Activated CD8-positive, alpha-beta memory T cell treated with anti-CD3 and anti-CD28 coated beads, Interleukin-2, amount 50 U/mL, for 1 hour (primary cell): Measurements from ENCODE around the gene AOPEP.

ENCODE experiments used
- DNase-seq: peaks from one replicate; pipeline ENCODE4 v3.0.0-alpha.2; 2020; ENCODE audit errors: extremely low read depth

AOPEP gene

GRCh38 chr9:94718936-94719335 lies 7.6 kb upstream of the AOPEP start:
- DNase-seq, result no peak

GRCh38 chr9:94719878-94720277 lies 6.6 kb upstream of the AOPEP start:
- no peak for DNase-seq

DNA sequence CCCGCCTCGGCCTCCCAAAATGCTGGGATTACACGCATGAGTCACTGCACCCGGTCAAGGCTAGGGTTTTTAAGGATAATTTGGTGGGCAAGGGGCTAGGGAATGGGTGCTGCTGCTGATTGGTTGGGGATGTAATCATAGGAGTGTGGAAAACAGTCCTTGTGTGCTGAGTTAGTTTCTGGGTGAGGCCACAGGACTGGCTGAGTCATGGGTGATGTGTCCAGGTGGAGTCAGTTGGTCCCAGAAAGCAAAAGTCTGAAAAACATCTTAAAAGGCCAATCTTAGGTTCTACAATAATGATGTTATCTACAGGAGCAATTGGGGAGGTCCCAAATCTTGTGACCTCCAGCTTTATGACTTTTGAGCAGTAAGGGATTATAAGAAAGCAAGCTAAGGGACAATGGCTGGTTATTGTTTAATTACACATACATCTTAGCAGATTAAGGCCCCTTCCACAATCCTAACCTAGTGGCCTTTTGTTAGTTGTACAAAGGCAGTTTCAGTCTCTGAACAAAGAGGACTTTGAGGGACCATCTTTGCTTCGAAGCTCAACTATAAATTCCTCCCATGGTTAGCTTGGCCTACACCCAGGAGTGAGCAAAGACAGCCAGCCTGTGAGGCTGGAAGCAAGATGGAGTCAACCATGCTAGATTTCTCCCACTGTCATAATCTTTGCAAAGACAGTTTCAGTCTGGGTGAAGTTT lies 5.5 kb upstream of the AOPEP start:
- no peak for DNase-seq

DNA sequence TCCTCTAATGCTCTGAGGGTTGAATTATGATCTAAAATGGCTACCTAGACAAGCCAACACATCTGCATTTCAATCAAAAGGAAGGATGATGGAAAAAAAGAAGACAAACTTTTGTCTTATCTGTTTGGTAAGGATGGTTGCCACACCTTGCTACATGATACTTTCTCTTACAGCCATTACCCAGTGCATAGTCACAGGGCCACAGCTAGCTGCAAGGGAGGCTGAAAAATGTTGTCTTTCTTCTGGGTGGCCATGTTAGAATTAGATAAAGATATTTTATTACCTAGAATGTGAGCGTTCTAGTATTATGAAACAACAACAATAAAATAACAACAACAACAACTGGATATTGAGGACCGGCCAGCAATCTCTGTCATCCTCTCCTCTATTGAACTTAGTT lies 4.7 kb upstream of the AOPEP start:
- DNase-seq, result no peak

GRCh38 chr9:94725293-94725692 lies 1.2 kb upstream of the AOPEP start:
- DNase-seq, result no peak

GRCh38 chr9:94728719-94729118 lies 2.2 kb downstream of the AOPEP start:
- DNase-seq, result no peak

- no peak for DNase-seq
Measured at GRCh38 chr9:94729199-94729598, 2.7 kb downstream of the AOPEP start.

DNA sequence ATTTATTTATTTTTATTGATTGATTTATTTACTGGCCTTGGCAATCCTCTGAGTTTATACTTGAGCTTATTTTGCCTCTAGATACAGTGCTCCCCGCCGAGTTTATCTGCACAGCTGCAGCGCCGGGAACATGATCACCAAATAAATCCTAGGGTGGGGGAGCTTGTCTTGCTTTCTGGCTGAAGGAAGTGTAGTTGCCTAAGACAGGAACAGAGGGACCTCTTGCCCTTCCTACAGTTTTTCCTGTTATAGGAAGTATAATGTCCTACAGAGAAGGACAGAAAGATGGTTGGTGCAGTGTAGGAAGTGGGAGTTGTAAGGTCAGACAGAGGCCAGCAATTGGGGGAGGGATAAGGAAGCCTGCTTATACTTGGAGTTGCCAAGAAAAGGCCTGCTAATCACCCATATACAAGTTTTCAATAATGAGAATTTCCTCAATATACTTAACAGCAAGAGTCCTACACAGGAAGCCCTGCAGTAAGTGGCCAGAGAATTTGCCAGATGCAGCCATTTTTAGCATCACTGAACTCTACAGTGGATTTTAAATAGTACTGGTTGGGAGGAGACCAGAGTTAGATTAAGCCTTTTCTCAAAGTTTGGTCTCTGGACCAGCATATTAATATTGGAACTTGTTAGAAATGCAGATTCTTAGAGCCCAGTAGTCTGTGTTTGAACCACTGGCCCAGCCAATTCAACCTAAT lies 7.7 kb downstream of the AOPEP start:
- DNase-seq, result no peak

GRCh38 chr9:94736759-94737158 lies 10.3 kb downstream of the AOPEP start:
- DNase-seq, result no peak

DNA sequence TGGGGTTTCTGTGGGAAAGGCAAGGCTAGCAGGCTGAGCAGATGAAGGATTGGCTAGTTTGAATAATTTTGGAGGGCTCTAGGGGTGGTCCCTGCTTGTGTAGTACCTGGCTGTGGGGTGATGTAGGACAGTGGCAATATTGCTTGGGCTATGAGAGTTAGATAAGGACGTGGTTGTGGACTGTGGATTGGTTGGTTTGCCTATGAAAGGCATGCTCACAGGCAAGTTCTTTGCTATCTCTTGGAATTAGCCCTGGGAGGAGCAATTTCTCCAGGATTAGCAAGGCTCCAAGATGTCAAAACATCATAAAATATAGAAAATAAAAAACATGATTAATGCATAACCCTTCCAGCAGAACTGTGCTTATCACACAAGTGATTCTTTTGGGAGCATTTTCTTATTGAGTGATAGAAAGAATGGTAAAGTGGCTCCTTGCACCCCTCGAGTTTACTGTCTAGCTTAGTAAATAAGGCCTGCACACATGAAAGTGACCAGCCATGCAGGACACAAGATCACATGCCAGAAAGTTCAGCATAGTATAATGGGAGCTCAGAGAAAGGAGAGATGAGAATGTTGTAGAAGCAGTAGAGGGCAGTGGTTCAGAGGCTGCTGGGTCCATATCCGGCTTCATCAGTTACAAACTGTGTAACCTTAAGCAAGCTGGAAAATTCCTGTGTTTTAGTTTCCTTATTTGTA lies 13.8 kb downstream of the AOPEP start:
- no peak for DNase-seq

DNA sequence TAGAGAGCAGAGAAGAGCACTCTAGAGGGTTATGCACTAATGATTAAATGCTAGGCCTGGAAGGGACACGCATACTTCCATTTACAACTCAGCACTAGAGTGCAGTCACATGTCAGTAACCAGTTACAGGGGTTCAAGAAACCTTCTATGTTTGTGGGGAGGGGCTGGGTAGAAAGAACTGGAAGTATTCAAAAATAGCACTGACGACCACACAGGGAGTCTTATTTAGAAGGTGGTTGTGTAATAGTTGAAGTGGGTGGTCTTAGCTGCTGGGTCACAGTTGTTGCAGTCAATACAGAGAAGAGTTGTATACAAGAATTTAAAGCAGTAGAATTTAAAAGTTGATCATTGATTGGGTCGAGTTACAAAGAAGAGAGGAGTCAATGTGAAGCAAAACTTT lies 15.4 kb downstream of the AOPEP start:
- DNase-seq, result no peak

DNA sequence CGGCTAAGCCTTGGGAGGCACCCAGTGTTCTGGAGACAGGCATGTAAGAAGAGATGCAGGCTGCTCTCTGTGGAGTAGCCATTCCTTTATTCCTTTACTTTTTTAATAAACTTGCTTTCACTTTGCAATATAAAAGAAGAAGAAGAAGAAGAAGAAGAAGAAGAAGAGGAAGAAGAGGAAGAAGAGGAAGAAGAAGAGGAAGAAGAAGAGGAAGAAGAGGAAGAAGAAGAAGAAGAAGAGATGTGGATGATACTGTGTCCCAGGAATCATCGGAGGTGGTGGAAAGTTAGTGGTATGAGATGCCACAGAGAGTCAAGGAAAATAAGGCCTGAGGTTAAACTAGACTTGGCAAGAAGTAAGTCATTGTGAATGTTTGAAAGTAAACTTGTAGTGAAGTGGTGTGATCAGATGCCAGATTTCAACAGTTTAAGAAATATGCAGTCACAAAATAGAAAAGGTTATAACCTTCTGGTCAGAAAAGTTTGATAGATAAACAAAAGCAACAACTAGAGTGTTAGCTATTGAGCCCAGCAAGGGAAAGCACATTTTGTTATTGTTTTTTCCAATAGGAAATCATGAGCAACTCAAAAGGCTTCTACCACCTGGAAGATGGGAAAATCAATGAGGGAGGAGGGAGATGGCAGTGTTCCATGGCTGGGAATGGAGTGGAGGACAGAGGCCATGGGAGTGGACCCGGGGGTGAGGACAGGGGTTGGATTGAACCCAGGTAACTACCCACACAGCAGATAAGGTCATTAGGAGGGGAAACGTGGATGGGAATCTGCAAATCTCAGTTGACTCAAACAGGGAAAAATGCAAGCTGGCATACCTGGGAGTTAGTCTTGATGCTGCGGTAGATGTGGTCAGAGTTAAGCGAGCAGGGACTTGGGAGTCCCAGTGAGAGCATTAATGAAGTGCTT lies 16.8 kb downstream of the AOPEP start:
- DNase-seq, result no peak

GRCh38 chr9:94745806-94746540 lies 19.5 kb downstream of the AOPEP start:
- no peak for DNase-seq

- no peak for DNase-seq
Measured at GRCh38 chr9:94746541-94747370, 20.3 kb downstream of the AOPEP start.

- no peak for DNase-seq
Measured at GRCh38 chr9:94754976-94755475, 28.5 kb downstream of the AOPEP start.

DNA sequence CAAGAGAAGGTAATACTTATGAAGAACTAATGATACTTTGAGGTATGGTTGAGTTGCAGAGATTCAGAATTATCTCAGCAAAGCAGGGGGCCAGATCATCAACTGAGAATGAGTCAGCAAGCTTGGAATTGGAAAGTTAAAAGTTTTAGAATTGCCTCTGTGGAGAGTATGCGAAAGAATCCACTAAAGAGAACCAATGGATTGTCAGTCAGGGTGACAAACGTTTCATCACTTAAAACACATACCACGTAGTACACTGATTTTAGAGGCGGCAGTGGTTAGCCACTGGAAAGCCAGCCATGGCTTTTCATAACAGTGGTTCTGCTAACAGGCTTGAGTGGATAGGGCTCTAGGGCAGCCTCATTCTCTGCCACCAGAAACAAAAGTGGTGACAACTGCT lies 30.7 kb downstream of the AOPEP start:
- DNase-seq, result no peak

DNA sequence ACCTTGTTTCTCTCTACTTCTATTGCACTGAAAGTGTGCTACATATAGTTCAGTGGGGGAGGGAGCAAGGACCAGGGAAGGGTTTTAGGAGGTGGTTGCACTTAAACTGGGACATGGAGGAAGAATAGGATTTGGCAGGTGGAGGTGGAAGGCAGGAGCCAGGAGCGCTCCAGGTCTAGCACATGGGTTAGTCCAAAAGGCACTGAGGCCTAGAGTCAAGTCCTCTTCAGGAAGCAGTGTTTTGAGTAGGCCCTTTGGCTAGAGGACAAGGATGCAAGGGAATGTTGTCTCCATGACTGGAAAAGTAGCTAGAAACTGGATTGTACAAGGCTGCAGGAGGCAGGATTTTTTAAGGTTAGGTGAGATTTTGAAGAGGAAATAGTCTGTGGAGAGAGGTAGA lies 31.5 kb downstream of the AOPEP start:
- no peak for DNase-seq

- DNase-seq, result no peak
Measured at GRCh38 chr9:94758880-94759279, 32.4 kb downstream of the AOPEP start.

DNA sequence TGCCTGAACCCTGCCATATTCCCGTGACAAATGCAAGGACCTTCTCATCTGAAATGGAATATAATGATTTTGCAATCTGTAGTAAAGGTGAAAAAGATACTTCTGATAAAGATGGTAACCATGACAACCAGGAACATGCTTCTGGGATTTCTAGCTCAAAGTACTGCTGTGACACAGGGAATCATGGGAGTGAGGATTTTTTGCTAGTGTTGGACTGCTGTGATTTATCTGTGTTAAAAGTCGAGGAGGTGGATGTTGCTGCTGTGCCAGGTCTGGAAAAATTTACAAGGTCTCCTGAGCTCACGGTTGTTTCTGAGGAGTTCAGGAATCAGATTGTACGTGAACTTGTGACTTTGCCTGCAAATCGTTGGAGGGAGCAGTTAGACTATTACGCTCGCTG lies 33.5 kb downstream of the AOPEP start:
- DNase-seq, result no peak

- DNase-seq, result no peak
Measured at GRCh38 chr9:94760660-94761059, 34.2 kb downstream of the AOPEP start.
